ENCODE results near the gene CRKL.

GRCh38 chr22:20989323-20990138 is 72.3 kb downstream of the CRKL start:
- TF ChIP-seq RXRA (IDR thresholded peaks at IDR 0.05) (no peak), TAF1 (conservative IDR thresholded peaks at IDR 0.05) (no peak), CTCF (IDR thresholded peaks at IDR 0.05; ENCODE audit: low read depth, low read length, missing input control) (no peak)

All from liver (tissue), 3 donors.